ENCODE results near the gene TRPM3.

The TRPM3 gene

GRCh38 chr9:70617033-70617828 lies 504.2 kb downstream of the TRPM3 start:
- ChIA-PET CTCF (no interaction called here), POLR2A (no interaction called here)
- DNase-seq (ENCODE audit: extremely low spot score) = no peak
- no peak for TF ChIP-seq CTCF (IDR thresholded peaks at IDR 0.05; ENCODE audit: control extremely low read depth, extremely low read depth, low read depth, missing control alignments)

GRCh38 chr9:70616228-70616990 lies 505.0 kb downstream of the TRPM3 start:
- no peak for TF ChIP-seq CTCF (IDR thresholded peaks at IDR 0.05; ENCODE audit: control extremely low read depth, extremely low read depth, low read depth, missing control alignments)
- ChIA-PET CTCF (interaction anchor here (1.1 to 4.6 kb wide), 2 partner anchors 15 to 22 kb away, joined by 3 to 25 read pairs; no protein-coding TSS in a partner anchor), POLR2A (no interaction called here)
- DNase-seq (ENCODE audit: extremely low spot score) = no peak

- POLR2A ChIA-PET = no interaction called here
- DNase-seq (ENCODE audit: extremely low spot score) = no peak
- TF ChIP-seq CTCF (IDR thresholded peaks at IDR 0.05; ENCODE audit: control extremely low read depth, extremely low read depth, low read depth, missing control alignments) = no peak
- CTCF ChIA-PET = interaction anchor here (1.1 to 4.6 kb wide), 2 partner anchors 14 to 23 kb away, joined by 3 to 25 read pairs; no protein-coding TSS in a partner anchor
Observed at GRCh38 chr9:70615464-70616138, 505.8 kb downstream of the TRPM3 start.

GRCh38 chr9:70614786-70615463 lies 506.5 kb downstream of the TRPM3 start:
- ChIA-PET CTCF (interaction anchor here (1.1 to 4.6 kb wide), 2 partner anchors 13 to 23 kb away, joined by 3 to 25 read pairs; no protein-coding TSS in a partner anchor), POLR2A (no interaction called here)
- DNase-seq (ENCODE audit: extremely low spot score) = no peak
- TF ChIP-seq CTCF (IDR thresholded peaks at IDR 0.05; ENCODE audit: control extremely low read depth, extremely low read depth, low read depth, missing control alignments) = no peak

GRCh38 chr9:70613024-70613768 lies 508.2 kb downstream of the TRPM3 start:
- ChIA-PET CTCF (interaction anchor here (1.3 to 4.6 kb wide), 2 partner anchors 11 to 15 kb away, joined by 5 to 25 read pairs; no protein-coding TSS in a partner anchor), POLR2A (no interaction called here)
- TF ChIP-seq CTCF (IDR thresholded peaks at IDR 0.05; ENCODE audit: control extremely low read depth, extremely low read depth, low read depth, missing control alignments) = no peak
- DNase-seq (ENCODE audit: extremely low spot score) = no peak
